Natural killer cell (primary cell): ENCODE results near the gene OBSCN. TPM values are rescaled to one million over a fixed set of nuclear protein-coding genes. Genes with fewer than 3 reads are reported as not detected.

Source experiments
- ATAC-seq, 3 donors: fragments of 150-1000 bp in 2 of 3; fragments of 200-7000 bp in 1 of 3; cut with Tn5 transposase; 1 replicate in 1 of 3; 2 replicates in 2 of 3; pipeline ENCODE4 v1.10.0; 2021; ENCODE audit warnings: mild to moderate bottlenecking in 2 of 3, moderate library complexity in 2 of 3
- DNase-seq, 2 donors: peaks; one replicate each; pipeline versions ENCODE4 v3.0.0 to v3.0.0-alpha.2; 2013 to 2021; ENCODE audit warnings: mixed read lengths in 1 of 2
- H3K27ac ChIP-seq: one replicate; pipeline ENCODE4 v1.5.1; 2013; ENCODE audit warnings: mild to moderate bottlenecking, low read length
- H3K27me3 ChIP-seq: one replicate; pipeline ENCODE4 v1.6.1; 2013; ENCODE audit warnings: low read length; ENCODE audit not compliant: control insufficient read depth, insufficient read depth
- H3K36me3 ChIP-seq: one replicate; pipeline ENCODE4 v1.6.1; 2013; ENCODE audit warnings: low read length; ENCODE audit not compliant: control insufficient read depth, insufficient read depth
- H3K4me1 ChIP-seq: one replicate; pipeline ENCODE4 v1.6.1; 2013; ENCODE audit warnings: low read length; ENCODE audit not compliant: control insufficient read depth, insufficient read depth
- H3K4me3 ChIP-seq: one replicate; pipeline ENCODE4 v1.5.1; 2013; ENCODE audit warnings: low read length
- H3K9me3 ChIP-seq: one replicate; pipeline ENCODE4 v1.6.1; 2013; ENCODE audit warnings: low read length; ENCODE audit not compliant: control insufficient read depth, insufficient read depth
- H3K27ac Mint-ChIP-seq, 2 donors: one replicate each; pipeline ENCODE4 v1.8.0; 2022; ENCODE audit warnings: mild to moderate bottlenecking in 2 of 2, mixed read lengths in 2 of 2, moderate library complexity in 1 of 2
- H3K27me3 Mint-ChIP-seq, 2 donors: one replicate each; pipeline ENCODE4 v1.8.0; 2022; ENCODE audit warnings: low read depth in 2 of 2, mixed read lengths in 2 of 2
- H3K36me3 Mint-ChIP-seq: one replicate; pipeline ENCODE4 v1.8.0; 2022; ENCODE audit warnings: mixed read lengths
- H3K4me1 Mint-ChIP-seq, 2 donors: one replicate each; pipeline ENCODE4 v1.8.0; 2022; ENCODE audit warnings: mixed read lengths in 2 of 2
- H3K4me3 Mint-ChIP-seq: one replicate; pipeline ENCODE4 v1.8.0; 2022; ENCODE audit warnings: mild to moderate bottlenecking, moderate library complexity, mixed read lengths
- H3K9me3 Mint-ChIP-seq, 2 donors: one replicate each; pipeline ENCODE4 v1.8.0; 2022; ENCODE audit warnings: mixed read lengths in 2 of 2
- WGBS: methylation state at CpG from one replicate; pipeline ENCODE4 v1.1.7; 2013; ENCODE audit warnings: missing lambda C conversion rate; ENCODE audit not compliant: insufficient coverage; 5-methylcytosine and 5-hydroxymethylcytosine counted together
- intact Hi-C: fragments of 100-400 bp; cut with micrococcal nuclease; formaldehyde crosslinking; loops from one replicate; pipeline ENCODE4 v1.14.2; 2022
- total RNA-seq, 4 donors: library from RNA; stranded (reverse); fragments of 120-200 nt in 1 of 4; gene quantifications; one replicate each; pipeline versions ENCODE4 v1.2.3 to v1.2.4, GENCODE V29; 2013 to 2022
- TF ChIP-seq, protein P1 (sequence below): fragments of 200-600 bp; IDR thresholded peaks from one replicate; pipeline ENCODE4 v1.8.0; 2022; ENCODE audit warnings: antibody characterized with exemption

OBSCN gene
- total RNA-seq, 3 donors from 2014 or later (not counting 1 experiment from before 2014, with no cell fraction given), result 9.6 to 30.0 (median 14.3) TPM

DNA sequence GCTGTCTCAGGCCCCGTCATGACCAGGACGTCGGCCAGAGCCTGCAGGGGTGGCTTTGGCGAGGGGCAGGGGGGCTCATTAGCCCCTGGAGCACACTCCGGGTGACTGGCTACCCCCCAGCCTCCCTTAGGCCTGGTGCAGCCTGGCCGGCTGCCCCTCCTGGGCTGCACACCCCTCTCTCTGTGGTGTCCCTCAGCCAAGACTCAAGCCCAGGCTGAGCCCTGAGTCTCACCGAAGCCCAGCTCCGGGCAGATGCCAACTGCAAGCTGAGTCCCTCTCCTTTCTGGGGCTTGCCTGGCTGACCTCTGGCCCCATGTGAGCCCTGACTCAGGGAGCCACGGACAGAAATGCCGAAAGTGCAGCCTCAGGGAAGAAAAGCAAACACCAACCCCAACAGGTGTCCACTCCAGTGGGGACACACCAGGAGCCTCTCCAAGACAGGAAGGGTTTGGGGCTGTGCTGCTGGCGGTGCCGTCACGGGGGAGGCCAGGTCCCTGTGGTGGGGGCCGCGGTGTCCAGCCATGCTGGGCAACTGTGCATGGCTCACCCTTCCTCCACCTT is 47.6 kb upstream of the OBSCN start:
- H3K27me3 Mint-ChIP-seq, result no peaks in the 10 kb centered on the region
- H3K4me3 Mint-ChIP-seq, result no peak overlapping the region
- H3K4me1 Mint-ChIP-seq, result peaks cover 11 to 17% of the 10 kb centered on the region in 2 donors
- TF ChIP-seq, protein P1, sequence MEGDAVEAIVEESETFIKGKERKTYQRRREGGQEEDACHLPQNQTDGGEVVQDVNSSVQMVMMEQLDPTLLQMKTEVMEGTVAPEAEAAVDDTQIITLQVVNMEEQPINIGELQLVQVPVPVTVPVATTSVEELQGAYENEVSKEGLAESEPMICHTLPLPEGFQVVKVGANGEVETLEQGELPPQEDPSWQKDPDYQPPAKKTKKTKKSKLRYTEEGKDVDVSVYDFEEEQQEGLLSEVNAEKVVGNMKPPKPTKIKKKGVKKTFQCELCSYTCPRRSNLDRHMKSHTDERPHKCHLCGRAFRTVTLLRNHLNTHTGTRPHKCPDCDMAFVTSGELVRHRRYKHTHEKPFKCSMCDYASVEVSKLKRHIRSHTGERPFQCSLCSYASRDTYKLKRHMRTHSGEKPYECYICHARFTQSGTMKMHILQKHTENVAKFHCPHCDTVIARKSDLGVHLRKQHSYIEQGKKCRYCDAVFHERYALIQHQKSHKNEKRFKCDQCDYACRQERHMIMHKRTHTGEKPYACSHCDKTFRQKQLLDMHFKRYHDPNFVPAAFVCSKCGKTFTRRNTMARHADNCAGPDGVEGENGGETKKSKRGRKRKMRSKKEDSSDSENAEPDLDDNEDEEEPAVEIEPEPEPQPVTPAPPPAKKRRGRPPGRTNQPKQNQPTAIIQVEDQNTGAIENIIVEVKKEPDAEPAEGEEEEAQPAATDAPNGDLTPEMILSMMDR, result no peak
- 95% methylated on average over 15 of the region's 15 CpGs for WGBS
- H3K27ac ChIP-seq, result no peak overlapping the region
- DNase-seq, result no peak
- H3K36me3 ChIP-seq, result no peaks in the 10 kb centered on the region
- no peaks in the 10 kb centered on the region for H3K9me3 Mint-ChIP-seq
- H3K27me3 ChIP-seq, result no peaks in the 10 kb centered on the region
- H3K9me3 ChIP-seq, result no peaks in the 10 kb centered on the region
- no peaks in the 10 kb centered on the region for H3K36me3 Mint-ChIP-seq
- H3K4me3 ChIP-seq, result no peak overlapping the region
- peaks cover 24% of the 10 kb centered on the region for H3K4me1 ChIP-seq
- no peak overlapping the region for H3K27ac Mint-ChIP-seq
- ATAC-seq, result no peak
- intact Hi-C loops, result no loop called here

DNA sequence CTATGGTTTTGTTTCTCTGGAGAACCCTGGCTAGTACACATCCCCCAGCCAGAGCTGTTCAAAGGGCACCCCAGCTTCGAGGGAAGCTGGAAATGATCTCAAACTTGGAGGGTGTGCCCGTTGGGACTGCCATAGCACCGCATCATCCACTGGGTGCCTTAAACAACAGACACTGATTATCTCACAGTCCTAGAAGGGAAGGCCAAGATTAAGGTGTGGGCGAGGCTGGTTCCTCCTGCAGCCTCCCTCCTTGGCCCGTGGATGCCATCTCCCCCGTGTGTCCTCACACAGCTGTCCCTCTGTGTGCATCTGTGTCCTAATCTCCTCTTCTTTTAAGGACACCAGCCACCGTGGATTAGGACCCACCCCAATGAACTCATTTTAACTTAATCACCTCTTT is 46.5 kb upstream of the OBSCN start:
- 82% methylated on average over 6 of the region's 7 CpGs for WGBS
- Histone ChIP-seq H3K36me3 (no peaks in the 10 kb centered on the region), H3K4me1 (peaks cover 27% of the 10 kb centered on the region), H3K9me3 (no peaks in the 10 kb centered on the region), H3K27me3 (no peaks in the 10 kb centered on the region), H3K4me3 (no peak overlapping the region), H3K27ac (no peak overlapping the region)
- DNase-seq (no peak), ATAC-seq (no peak)
- Mint-ChIP-seq H3K4me1 (peaks cover 11 to 22% of the 10 kb centered on the region in 2 donors), H3K27ac (no peak overlapping the region), H3K9me3 (no peaks in the 10 kb centered on the region), H3K27me3 (no peaks in the 10 kb centered on the region), H3K36me3 (no peaks in the 10 kb centered on the region), H3K4me3 (no peak overlapping the region)
- TF ChIP-seq, protein P1, result no peak
- intact Hi-C loops, result no loop called here

DNA sequence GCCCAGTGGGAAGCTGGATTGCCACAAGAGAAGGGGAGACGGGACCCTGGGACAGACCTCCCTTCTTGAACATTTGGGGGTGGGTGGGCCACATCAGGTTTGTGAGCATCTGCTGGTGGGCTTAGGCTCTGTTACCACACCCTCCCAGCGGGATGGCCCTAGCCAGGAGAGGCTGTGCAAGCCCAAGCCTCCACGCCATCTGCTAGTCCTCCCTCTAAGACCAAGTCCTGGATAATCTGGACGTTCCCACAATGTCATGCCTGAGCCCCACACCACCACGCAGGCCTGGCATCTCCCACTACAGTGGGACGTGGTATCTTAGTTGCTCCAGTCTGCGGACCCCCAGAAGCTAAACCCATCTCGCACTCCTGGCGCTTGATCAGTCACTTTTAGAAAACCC is 46.0 kb upstream of the OBSCN start:
- Histone ChIP-seq H3K4me1 (peaks cover 32% of the 10 kb centered on the region), H3K27ac (no peak overlapping the region), H3K27me3 (no peaks in the 10 kb centered on the region), H3K9me3 (no peaks in the 10 kb centered on the region), H3K4me3 (no peak overlapping the region), H3K36me3 (no peaks in the 10 kb centered on the region)
- TF ChIP-seq, protein P1, result no peak
- H3K9me3 Mint-ChIP-seq, result no peaks in the 10 kb centered on the region
- WGBS, result 95% methylated on average over 9 of the region's 9 CpGs
- no peak overlapping the region for H3K4me3 Mint-ChIP-seq
- H3K36me3 Mint-ChIP-seq, result no peaks in the 10 kb centered on the region
- intact Hi-C loops, result no loop called here
- no peaks in the 10 kb centered on the region for H3K27me3 Mint-ChIP-seq
- no peak for ATAC-seq
- no peak for DNase-seq
- H3K4me1 Mint-ChIP-seq, result peaks cover 15 to 27% of the 10 kb centered on the region in 2 donors
- no peak overlapping the region for H3K27ac Mint-ChIP-seq
